ENCODE results near the gene TRIM37.
"Not testable (repeated sequence)": the region's sequence is repeated elsewhere in the genome, so short reads cannot be mapped to it uniquely, and the experiment has no call there.

The TRIM37 gene

DNA sequence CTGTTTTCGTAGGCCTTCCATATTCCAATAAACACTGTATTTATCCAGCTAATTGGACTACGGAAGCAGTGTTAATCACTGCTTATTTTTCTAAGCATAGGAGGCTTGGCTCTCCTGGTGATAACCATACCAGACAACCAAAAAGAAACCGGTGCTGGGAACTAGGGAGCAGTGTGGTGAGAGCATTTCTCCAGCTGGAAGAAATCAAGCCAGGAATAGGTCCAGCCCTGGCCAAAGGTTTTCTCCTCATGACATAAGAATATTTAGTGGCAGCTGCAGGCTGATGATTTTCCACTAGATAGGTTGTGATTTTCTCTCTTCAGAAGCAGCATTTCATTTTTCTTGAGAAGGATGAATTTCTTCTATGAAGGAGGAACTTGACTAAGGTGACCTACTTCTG, 141.5 kb downstream of the TRIM37 start:
- Histone ChIP-seq H3K4me1 (peaks cover 17% of the 10 kb centered on the region), H4K20me1 (no peaks in the 10 kb centered on the region), H3K9ac (no peak overlapping the region), H3K27me3 (no peaks in the 10 kb centered on the region), H3K36me3 (no peaks in the 10 kb centered on the region), H3K27ac (no peak overlapping the region), H3K4me3 (no peak overlapping the region), H3K4me2 (no peak overlapping the region), H3K9me3 (no peaks in the 10 kb centered on the region)
- TF ChIP-seq Cebpa-rat (IDR thresholded peaks at IDR 0.05) = no peak

- Histone ChIP-seq H3K27ac (no peak overlapping the region), H3K4me3 (no peak overlapping the region), H3K4me2 (no peak overlapping the region), H3K27me3 (no peaks in the 10 kb centered on the region), H3K9me3 (no peaks in the 10 kb centered on the region), H3K36me3 (no peaks in the 10 kb centered on the region), H3K9ac (no peak overlapping the region), H4K20me1 (no peaks in the 10 kb centered on the region), H3K4me1 (no peaks in the 10 kb centered on the region)
- no peak for TF ChIP-seq Cebpa-rat (IDR thresholded peaks at IDR 0.05)
Observed at GRCh38 chr17:58960068-58960467, 146.6 kb downstream of the TRIM37 start.

- not testable (repeated sequence) for H3K9me3 ChIP-seq, H4K20me1 ChIP-seq, H3K27ac ChIP-seq, H3K4me1 ChIP-seq, H3K27me3 ChIP-seq, H3K4me3 ChIP-seq, H3K4me2 ChIP-seq, H3K36me3 ChIP-seq, H3K9ac ChIP-seq
Observed at GRCh38 chr17:58957725-58958073, 149.0 kb downstream of the TRIM37 start.

DNA sequence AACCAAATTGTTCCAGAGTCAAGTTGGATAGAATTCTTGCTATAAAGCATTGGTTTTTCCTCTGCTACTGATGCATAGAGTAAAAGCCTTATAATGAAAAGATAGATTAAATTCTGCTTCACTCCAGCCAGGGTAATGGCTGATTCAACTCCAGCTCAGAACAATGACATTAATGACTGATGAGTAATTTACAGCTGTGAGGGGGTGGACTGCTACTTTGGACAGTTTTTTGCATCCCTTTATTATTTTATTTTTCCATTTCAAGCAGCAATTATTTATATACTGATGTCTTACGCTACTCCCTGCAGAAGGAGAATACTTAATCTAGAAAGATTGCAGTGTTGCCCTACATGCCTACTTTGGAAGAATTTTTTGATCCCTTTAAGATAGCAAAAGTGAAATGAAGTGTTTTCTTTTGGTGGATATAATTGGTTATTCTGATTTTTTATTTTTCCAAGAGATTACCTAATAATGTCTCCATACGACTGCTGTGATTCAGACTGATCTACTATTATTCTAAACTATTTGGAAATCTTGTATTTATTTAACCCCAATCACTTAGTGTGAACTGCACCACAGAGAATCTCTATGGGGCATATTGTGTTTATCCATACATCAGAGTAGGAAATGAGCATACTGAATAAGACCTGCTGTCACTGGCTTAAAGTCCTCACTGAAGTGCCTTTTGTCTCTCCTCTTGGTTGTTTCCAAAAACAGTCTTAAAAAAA, 149.5 kb downstream of the TRIM37 start:
- Histone ChIP-seq H3K36me3 (peaks cover 3% of the 10 kb centered on the region; the same call in 1 of the 2 replicates), H3K27me3 (no peaks in the 10 kb centered on the region), H4K20me1 (no peaks in the 10 kb centered on the region), H3K4me2 (no peak overlapping the region), H3K9me3 (peaks cover 10% of the 10 kb centered on the region; the same call in 1 of the 2 replicates), H3K4me1 (no peaks in the 10 kb centered on the region), H3K4me3 (no peak overlapping the region), H3K9ac (no peak overlapping the region), H3K27ac (no peak overlapping the region)
- no peak for TF ChIP-seq Cebpa-rat (IDR thresholded peaks at IDR 0.05)

GRCh38 chr17:58954358-58954757, 152.3 kb downstream of the TRIM37 start:
- not testable (repeated sequence) for H3K9ac ChIP-seq, H3K4me3 ChIP-seq, H3K4me2 ChIP-seq, H3K36me3 ChIP-seq, H4K20me1 ChIP-seq, H3K27me3 ChIP-seq, H3K4me1 ChIP-seq, H3K27ac ChIP-seq
- peaks cover 38% of the 10 kb centered on the region for H3K9me3 ChIP-seq

DNA sequence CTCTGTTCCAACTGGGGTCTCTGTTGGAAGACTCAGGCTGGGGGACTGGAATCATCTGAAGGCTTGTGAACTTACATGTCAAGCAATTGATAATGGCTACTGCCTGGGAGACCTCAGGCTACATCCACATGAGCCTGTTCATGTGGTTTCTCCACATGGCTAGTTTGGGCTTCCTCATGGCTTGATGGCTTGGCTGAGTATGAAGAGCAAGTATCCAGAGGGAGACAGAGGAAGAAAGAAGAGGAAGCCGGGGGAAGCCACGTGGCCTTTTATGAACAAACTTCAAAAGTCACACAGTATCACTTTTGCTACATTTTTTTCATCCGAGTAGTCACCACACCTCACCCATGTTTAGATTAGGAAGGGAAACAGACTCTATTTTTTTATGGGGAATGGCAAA, 158.9 kb downstream of the TRIM37 start:
- no peak for TF ChIP-seq Cebpa-rat (IDR thresholded peaks at IDR 0.05)
- peak overlapping the region; percentile 5; the same call in 1 of the 2 replicates for H3K4me2 ChIP-seq
- no peak overlapping the region for H3K4me3 ChIP-seq

GRCh38 chr17:58947411-58947810, 159.3 kb downstream of the TRIM37 start:
- Histone ChIP-seq H3K4me1 (0 out of 2 replicates have a peak, but pooled peaks cover 5% of the 10 kb centered on the region), H3K27me3 (no peaks in the 10 kb centered on the region), H3K27ac (no peak overlapping the region), H3K9ac (no peak overlapping the region), H3K4me3 (no peak overlapping the region), H4K20me1 (no peaks in the 10 kb centered on the region), H3K36me3 (peaks cover 8% of the 10 kb centered on the region), H3K4me2 (no peak overlapping the region), H3K9me3 (peaks cover 50% of the 10 kb centered on the region)
- TF ChIP-seq Cebpa-rat (IDR thresholded peaks at IDR 0.05) = no peak

More for the DNA sequence above, 158.9 kb downstream of the TRIM37 start:
- Histone ChIP-seq H3K4me1 (0 out of 2 replicates have a peak, but pooled peaks cover 5% of the 10 kb centered on the region), H3K27ac (no peak overlapping the region), H4K20me1 (no peaks in the 10 kb centered on the region), H3K27me3 (no peaks in the 10 kb centered on the region), H3K36me3 (peaks cover 9% of the 10 kb centered on the region), H3K9me3 (peaks cover 52% of the 10 kb centered on the region), H3K9ac (no peak overlapping the region)

- Histone ChIP-seq H3K27ac (no peak overlapping the region), H3K27me3 (no peaks in the 10 kb centered on the region), H3K9me3 (peaks cover 17% of the 10 kb centered on the region), H3K36me3 (no peaks in the 10 kb centered on the region), H3K4me1 (0 out of 2 replicates have a peak, but pooled peaks cover 5% of the 10 kb centered on the region), H3K4me2 (no peak overlapping the region), H3K4me3 (no peak overlapping the region), H3K9ac (no peak overlapping the region), H4K20me1 (no peaks in the 10 kb centered on the region)
- TF ChIP-seq Cebpa-rat (IDR thresholded peaks at IDR 0.05) = no peak
Observed at GRCh38 chr17:58944166-58944565, 162.5 kb downstream of the TRIM37 start.

- Histone ChIP-seq H3K27ac (no peak overlapping the region), H4K20me1 (no peaks in the 10 kb centered on the region), H3K4me2 (no peak overlapping the region), H3K36me3 (no peaks in the 10 kb centered on the region), H3K27me3 (no peaks in the 10 kb centered on the region), H3K4me1 (no peaks in the 10 kb centered on the region), H3K4me3 (no peak overlapping the region), H3K9ac (no peak overlapping the region), H3K9me3 (no peaks in the 10 kb centered on the region)
- no peak for TF ChIP-seq Cebpa-rat (IDR thresholded peaks at IDR 0.05)
Observed at GRCh38 chr17:58936295-58936694, 170.4 kb downstream of the TRIM37 start.

DNA sequence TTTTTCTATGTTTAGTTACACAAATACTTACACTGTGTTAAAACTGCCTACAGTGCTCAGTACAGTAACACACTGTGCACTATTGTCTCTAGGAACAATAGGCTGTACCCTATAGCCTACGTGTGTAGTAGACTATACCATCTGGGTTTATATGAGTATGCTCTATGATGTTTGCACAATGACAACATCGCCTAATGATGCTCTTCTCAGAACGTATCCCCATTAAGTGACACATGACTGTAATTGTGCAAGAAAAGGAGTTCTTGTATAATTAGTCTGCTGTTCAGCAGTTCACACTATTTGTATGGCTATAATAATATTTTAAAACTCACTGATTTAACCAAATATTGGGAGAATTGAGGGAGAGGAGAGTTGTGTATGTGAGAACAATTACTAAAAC, 173.7 kb downstream of the TRIM37 start:
- H4K20me1 ChIP-seq = no peaks in the 10 kb centered on the region
- no peaks in the 10 kb centered on the region for H3K9me3 ChIP-seq
- H3K36me3 ChIP-seq = no peaks in the 10 kb centered on the region
- no peak for TF ChIP-seq Cebpa-rat (IDR thresholded peaks at IDR 0.05)
- no peaks in the 10 kb centered on the region for H3K4me1 ChIP-seq
- no peak overlapping the region for H3K9ac ChIP-seq
- H3K4me3 ChIP-seq = no peak overlapping the region
- H3K27ac ChIP-seq = no peak overlapping the region
- H3K4me2 ChIP-seq = no peak overlapping the region
- no peaks in the 10 kb centered on the region for H3K27me3 ChIP-seq

Measured in BLaER1 (cell line).